Esophagus muscularis mucosa (tissue), 4 donors: ENCODE data around the gene LUC7L. TPM values are rescaled to one million over a fixed set of nuclear protein-coding genes. Genes with fewer than 3 reads are reported as not detected.
"Not testable (repeated sequence)": the region's sequence is repeated elsewhere in the genome, so short reads cannot be mapped to it uniquely, and the experiment has no call there.

Experiments
- DNase-seq: peaks from one replicate; pipeline ENCODE4 v3.0.0-alpha.2; 2017; ENCODE audit errors: extremely low spot score
- H3K27ac ChIP-seq, 4 donors: fragments of 200-600 bp; sonication (generic); replicated peaks in 1 of 4; 1 replicate in 3 of 4; 2 replicates in 1 of 4; pipeline ENCODE4 v1.5.1; 2016 to 2019; ENCODE audit warnings: mild to moderate bottlenecking in 1 of 4
- H3K27me3 ChIP-seq, 4 donors: fragments of 200-600 bp; sonication (generic); one replicate each; pipeline versions ENCODE4 v1.5.1 to v1.6.0; 2016 to 2019
- H3K36me3 ChIP-seq, 4 donors: fragments of 200-600 bp; sonication (generic); one replicate each; pipeline ENCODE4 v1.5.1; 2016 to 2019
- H3K4me1 ChIP-seq, 4 donors: fragments of 200-600 bp; sonication (generic); one replicate each; pipeline ENCODE4 v1.5.1; 2016 to 2019
- H3K4me3 ChIP-seq, 4 donors: fragments of 200-600 bp; sonication (generic); 1 replicate in 2 of 4; 2 replicates in 2 of 4; pipeline ENCODE4 v1.5.1; 2016 to 2019; ENCODE audit warnings: mild to moderate bottlenecking in 4 of 4, moderate library complexity in 1 of 4
- H3K9me3 ChIP-seq, 4 donors: fragments of 200-600 bp; sonication (generic); 1 replicate in 3 of 4; 2 replicates in 1 of 4; pipeline ENCODE4 v1.5.1; 2016 to 2019
- EP300 ChIP-seq: sonication (generic); formaldehyde crosslinking; IDR thresholded peaks from one replicate; pipeline ENCODE4 v1.6.1; 2017; ENCODE audit warnings: antibody characterized with exemption
- POLR2A ChIP-seq: fragments of 450-650 bp; IDR thresholded peaks from one replicate; pipeline ENCODE4 v1.6.1; 2017; ENCODE audit warnings: antibody characterized with exemption, moderate library complexity, mild to moderate bottlenecking, low read depth
- POLR2AphosphoS5 ChIP-seq, 2 donors: sonication (generic); formaldehyde crosslinking; IDR thresholded peaks; one replicate each; pipeline ENCODE4 v1.6.1; 2017; ENCODE audit warnings: antibody characterized with exemption in 2 of 2
- WGBS: methylation state at CpG from one replicate; pipeline ENCODE4 v1.1.5; 2018; 5-methylcytosine and 5-hydroxymethylcytosine counted together
- intact Hi-C: fragments of 100-400 bp; cut with DNase I; formaldehyde crosslinking; loops from one replicate; pipeline ENCODE4 v1.15.1; 2023
- total RNA-seq, 4 donors: library from RNA; depleted of rRNA; stranded (reverse); fragments of >200 nt; gene quantifications; one replicate each; pipeline versions ENCODE4 v1.1.0 to v1.2.1, GENCODE V29; 2016
- TF ChIP-seq, protein P1 (sequence below), 3 experiments: fragments of 200-600 bp in 2 of 3; fragments of 450-650 bp in 1 of 3; sonication (generic) in 2 of 3; IDR thresholded peaks; one replicate each; pipeline ENCODE4 v1.5.1; 2017 to 2019; ENCODE audit warnings: antibody characterized with exemption in 3 of 3, mild to moderate bottlenecking in 2 of 3, moderate library complexity in 1 of 3

Gene LUC7L
- total RNA-seq, 4 donors from 2014 or later = 34.8 to 60.6 (median 50.2) TPM

DNA sequence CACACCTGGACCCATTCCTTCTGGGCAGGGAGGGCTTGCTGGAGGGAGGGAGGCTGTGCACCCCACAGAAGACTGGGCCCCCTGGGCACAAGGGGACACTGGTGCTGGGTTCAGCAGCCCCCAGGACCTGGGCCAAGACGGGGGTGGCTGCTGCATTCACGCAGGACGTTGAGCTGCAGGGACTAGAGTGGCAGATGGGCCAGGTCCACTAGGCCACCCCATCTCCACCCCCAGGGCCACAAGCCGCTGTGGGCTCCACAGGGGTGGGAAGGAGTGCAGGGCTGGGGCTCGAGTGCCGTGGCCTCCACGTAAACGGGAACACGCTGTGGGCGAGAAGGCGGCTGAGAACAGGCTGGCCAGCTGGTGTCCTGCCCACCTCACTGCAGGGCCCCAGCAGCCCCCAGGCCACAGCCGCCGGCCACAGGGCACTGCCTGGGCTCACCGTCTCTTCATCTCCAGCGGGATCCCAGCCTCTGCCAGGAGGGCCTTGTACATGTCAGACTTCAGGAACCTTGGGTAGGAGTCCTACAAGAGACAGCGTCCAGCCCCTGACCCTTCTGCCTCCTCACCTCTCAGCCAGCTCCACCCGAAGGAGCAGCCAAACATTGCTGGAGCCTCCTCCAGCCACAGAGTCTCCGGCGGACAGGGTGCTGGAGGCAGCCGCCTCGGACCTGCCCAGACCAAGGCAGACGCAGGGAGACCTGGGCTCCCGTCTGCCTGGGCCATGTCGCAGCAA lies 40.0 kb upstream of the LUC7L start:
- Histone ChIP-seq H3K9me3 (no peaks in the 10 kb centered on the region), H3K4me3 (no peak overlapping the region), H3K27ac (no peak overlapping the region), H3K36me3 (peaks cover under 1 to 23% (median 15%) of the 10 kb centered on the region in 4 donors), H3K27me3 (peaks cover 0 to 4% (median 0%) of the 10 kb centered on the region in 4 donors), H3K4me1 (peaks cover 0 to 9% (median 4%) of the 10 kb centered on the region in 4 donors)
- WGBS = 80% methylated on average over 8 of the region's 24 CpGs
- TF ChIP-seq EP300 (no peak), POLR2AphosphoS5 (IDR thresholded peaks at IDR 0.05) (no peak), POLR2A (no peak)
- TF ChIP-seq, protein P1, sequence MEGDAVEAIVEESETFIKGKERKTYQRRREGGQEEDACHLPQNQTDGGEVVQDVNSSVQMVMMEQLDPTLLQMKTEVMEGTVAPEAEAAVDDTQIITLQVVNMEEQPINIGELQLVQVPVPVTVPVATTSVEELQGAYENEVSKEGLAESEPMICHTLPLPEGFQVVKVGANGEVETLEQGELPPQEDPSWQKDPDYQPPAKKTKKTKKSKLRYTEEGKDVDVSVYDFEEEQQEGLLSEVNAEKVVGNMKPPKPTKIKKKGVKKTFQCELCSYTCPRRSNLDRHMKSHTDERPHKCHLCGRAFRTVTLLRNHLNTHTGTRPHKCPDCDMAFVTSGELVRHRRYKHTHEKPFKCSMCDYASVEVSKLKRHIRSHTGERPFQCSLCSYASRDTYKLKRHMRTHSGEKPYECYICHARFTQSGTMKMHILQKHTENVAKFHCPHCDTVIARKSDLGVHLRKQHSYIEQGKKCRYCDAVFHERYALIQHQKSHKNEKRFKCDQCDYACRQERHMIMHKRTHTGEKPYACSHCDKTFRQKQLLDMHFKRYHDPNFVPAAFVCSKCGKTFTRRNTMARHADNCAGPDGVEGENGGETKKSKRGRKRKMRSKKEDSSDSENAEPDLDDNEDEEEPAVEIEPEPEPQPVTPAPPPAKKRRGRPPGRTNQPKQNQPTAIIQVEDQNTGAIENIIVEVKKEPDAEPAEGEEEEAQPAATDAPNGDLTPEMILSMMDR (IDR thresholded peaks at IDR 0.05) = no peak
- intact Hi-C loops = no loop called here
- DNase-seq = no peak

DNA sequence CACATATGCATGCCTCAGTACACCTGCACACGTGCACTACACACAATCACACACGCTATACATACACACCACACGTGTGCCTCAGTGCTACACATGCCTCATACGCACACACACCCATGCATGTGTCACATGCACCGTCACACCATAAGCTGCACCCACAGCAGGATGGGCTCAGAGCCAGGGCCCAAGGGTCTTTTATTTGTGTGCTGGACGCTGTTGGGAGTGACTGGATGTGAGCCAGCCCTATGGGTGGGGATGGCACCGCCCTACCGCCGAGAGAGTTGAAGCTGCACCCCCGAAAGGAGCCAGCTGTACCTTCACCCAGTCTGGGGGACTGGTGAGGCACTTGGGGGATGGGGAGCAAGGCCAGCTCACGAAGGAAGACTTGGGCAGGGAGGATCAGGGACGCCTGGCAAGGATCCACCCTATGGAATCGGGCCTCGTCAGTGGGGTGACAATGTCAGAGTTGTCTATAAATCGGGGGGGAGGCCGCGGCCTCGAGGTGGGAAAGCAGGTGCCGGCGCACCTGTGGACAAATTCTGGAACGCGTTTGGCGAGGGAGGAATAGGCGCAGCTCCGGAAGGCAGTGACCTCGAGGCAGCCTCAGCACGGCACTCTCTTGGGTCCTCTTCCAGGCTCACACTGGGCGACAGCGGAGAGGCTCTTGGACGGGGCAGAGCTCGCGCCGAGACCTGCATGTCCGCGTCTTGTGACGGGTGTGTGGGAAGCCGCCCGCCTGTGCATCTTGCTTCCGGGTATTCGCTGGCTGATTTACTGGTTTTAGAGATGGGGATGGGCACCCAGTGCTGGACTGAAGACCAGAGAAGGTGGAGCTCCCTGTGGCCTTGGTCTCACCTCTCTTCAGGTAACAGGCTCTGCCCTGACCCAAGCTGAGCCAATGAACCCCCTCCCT lies 39.1 kb upstream of the LUC7L start:
- WGBS = 70% methylated on average over 24 of the region's 40 CpGs
- Histone ChIP-seq H3K27me3 (no peaks in the 10 kb centered on the region), H3K9me3 (no peaks in the 10 kb centered on the region), H3K4me3 (no peak overlapping the region), H3K27ac (no peak overlapping the region), H3K36me3 (peaks cover 8 to 31% (median 24%) of the 10 kb centered on the region in 4 donors), H3K4me1 (peaks cover 0 to 9% (median 4%) of the 10 kb centered on the region in 4 donors)
- intact Hi-C loops = no loop called here
- TF ChIP-seq POLR2A (no peak), POLR2AphosphoS5 (IDR thresholded peaks at IDR 0.05) (peak in 1 of 2 donors; percentile 23)
- DNase-seq = no peak

- DNase-seq, H3K4me3 ChIP-seq, H3K9me3 ChIP-seq, H3K4me1 ChIP-seq, H3K27ac ChIP-seq, H3K27me3 ChIP-seq, intact Hi-C loops: not testable (repeated sequence)
- WGBS = 79% methylated on average over 17 of the region's 17 CpGs
- H3K36me3 ChIP-seq = peaks cover 15 to 39% (median 31%) of the 10 kb centered on the region in 4 donors
Observed at GRCh38 chr16:267562-267961, 38.3 kb upstream of the LUC7L start.

DNA sequence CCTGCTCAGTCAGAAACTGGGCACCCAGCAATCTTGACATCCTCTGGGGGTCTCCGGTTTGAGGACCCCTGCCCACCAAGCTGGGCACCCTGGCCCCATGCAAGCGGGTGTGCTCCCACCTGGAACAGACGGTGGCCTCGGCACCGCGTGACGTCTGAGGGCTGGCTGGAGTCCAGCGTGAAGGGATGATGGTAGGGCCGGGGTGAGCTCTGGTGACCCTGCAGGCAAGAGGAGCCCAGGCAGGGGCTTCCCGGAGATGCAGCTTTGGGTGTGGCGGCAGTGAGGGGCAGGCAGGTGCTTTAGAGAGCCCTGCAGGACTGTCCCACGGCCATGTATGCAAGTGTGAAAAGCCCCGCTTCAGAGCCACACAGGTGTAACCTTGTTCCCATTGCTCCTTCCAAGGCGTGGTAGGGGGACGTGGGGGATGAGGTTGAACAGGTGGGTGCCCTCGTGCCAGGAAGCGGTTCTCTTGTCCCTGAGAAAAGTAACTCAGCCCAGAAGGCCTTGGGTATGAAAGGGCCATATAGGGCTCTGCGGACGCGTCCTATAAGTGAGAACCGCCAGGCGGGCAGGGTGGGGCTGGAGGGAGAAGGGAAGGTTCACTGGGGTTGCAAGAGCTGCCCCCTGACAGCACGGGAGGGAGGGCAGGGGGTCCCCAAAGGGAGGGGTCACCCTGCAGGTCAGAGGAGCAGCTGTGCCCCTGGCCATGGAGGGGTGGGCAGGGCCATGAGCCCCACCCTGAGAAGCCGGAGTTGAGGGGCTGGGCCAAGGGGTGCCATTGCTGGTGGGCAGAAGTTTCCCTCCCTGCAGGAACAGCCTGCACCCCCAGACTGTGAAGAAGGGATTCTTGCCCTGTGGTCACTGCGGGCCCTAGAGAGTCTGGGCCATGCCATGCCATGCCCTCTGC lies 37.3 kb upstream of the LUC7L start:
- Histone ChIP-seq H3K36me3 (peaks cover 26 to 43% (median 40%) of the 10 kb centered on the region in 4 donors), H3K4me1 (peaks cover 0 to 9% (median 4%) of the 10 kb centered on the region in 4 donors), H3K4me3 (no peak overlapping the region), H3K9me3 (no peaks in the 10 kb centered on the region), H3K27ac (no peak overlapping the region), H3K27me3 (no peaks in the 10 kb centered on the region)
- 75% methylated on average over 13 of the region's 25 CpGs for WGBS
- DNase-seq = no peak
- intact Hi-C loops = no loop called here
- TF ChIP-seq POLR2AphosphoS5 (IDR thresholded peaks at IDR 0.05) = no peak
- TF ChIP-seq, protein P1 (IDR thresholded peaks at IDR 0.05) = no peak
- no peak for TF ChIP-seq POLR2A
- TF ChIP-seq EP300 = no peak

GRCh38 chr16:265711-266110 lies 36.5 kb upstream of the LUC7L start:
- intact Hi-C loops = no loop called here
- DNase-seq = no peak
- no peak for TF ChIP-seq POLR2A
- TF ChIP-seq POLR2AphosphoS5 (IDR thresholded peaks at IDR 0.05) = no peak
- no peak for TF ChIP-seq EP300
- TF ChIP-seq, protein P1 (IDR thresholded peaks at IDR 0.05) = no peak
- Histone ChIP-seq H3K27ac (no peak overlapping the region), H3K4me3 (no peak overlapping the region), H3K27me3 (no peaks in the 10 kb centered on the region), H3K9me3 (no peaks in the 10 kb centered on the region), H3K4me1 (peaks cover 0 to 9% (median 4%) of the 10 kb centered on the region in 4 donors), H3K36me3 (peaks cover 34 to 51% (median 48%) of the 10 kb centered on the region in 4 donors)
- WGBS = 78% methylated on average over 6 of the region's 12 CpGs
